ENCODE results near the gene CCDC186. TPM values are rescaled to one million over a fixed set of nuclear protein-coding genes. Genes with fewer than 3 reads are reported as not detected.

CCDC186 gene
- total RNA-seq, 4 donors from 2014 or later = 14.5 to 31.8 (median 19.3) TPM

DNA sequence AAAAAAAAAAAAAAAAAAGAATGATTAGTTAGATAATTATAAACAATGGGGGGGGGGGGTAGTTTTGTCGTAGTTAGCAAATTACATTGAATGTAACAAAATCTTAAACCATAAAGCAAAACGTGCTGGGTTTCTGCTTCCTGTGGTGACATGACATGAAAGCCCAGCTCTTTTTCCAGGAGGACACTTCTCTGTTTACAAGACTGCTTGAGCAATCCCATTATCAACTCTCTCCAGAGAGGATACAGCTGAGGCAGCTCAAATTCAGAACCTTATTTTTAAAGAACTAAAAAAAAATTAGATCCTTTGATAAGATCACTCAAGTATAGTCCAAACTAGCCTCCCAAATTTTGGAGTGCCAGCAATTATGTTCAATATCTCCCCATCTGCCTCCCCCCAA lies 71.7 kb downstream of the CCDC186 start:
- ATAC-seq (ENCODE audit: low FRiP score) (no peak), DNase-seq (ENCODE audit: low spot score) (no peak)
- TF ChIP-seq, protein P1, sequence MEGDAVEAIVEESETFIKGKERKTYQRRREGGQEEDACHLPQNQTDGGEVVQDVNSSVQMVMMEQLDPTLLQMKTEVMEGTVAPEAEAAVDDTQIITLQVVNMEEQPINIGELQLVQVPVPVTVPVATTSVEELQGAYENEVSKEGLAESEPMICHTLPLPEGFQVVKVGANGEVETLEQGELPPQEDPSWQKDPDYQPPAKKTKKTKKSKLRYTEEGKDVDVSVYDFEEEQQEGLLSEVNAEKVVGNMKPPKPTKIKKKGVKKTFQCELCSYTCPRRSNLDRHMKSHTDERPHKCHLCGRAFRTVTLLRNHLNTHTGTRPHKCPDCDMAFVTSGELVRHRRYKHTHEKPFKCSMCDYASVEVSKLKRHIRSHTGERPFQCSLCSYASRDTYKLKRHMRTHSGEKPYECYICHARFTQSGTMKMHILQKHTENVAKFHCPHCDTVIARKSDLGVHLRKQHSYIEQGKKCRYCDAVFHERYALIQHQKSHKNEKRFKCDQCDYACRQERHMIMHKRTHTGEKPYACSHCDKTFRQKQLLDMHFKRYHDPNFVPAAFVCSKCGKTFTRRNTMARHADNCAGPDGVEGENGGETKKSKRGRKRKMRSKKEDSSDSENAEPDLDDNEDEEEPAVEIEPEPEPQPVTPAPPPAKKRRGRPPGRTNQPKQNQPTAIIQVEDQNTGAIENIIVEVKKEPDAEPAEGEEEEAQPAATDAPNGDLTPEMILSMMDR (IDR thresholded peaks at IDR 0.05) = no peak

DNA sequence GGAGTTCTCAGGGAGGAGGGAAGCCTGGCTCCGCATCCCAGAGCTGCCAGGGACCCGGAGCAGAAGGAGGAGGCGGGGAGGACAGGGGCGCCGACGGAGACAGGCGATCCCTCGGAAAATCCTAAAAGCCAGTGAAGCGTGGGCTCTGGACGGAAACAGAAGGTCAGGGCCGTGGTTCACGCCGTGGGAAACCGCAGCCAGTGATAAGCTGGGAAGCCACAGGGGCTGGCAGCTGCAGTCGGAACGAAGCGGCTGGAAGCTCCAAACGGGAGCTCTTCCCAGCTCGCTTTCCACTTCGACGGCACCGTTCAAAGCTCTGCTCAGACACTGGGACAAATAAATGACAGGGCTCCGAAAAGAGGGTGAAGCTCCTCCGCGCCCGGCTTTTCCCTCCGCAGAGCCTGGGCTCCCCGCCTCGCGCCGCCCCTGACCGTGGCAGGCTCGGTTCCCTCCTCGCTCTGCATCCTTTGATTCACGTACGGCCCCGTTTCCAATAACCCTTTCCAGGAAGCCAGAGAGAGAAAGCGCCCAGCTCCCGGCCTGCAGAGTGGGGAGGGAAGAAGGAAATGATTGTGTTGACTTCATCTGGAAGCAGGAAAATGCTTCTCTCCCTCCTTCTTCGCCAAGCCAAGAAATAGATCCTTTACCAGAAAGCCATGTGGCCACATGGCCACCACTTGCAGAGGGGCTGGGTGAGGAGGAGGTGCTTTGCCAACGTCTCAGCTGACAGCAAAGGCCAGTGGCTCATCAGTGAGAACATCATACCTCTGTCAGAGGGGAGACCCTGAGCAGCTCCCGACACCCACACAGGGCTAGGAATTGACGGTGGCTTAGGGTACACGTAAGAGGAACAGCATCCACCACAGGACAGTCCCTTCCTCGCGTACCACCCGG lies 72.9 kb downstream of the CCDC186 start:
- ATAC-seq (ENCODE audit: low FRiP score) (peak; percentile 47), DNase-seq (ENCODE audit: low spot score) (no peak)
- TF ChIP-seq, protein P1 (IDR thresholded peaks at IDR 0.05) = no peak

DNA sequence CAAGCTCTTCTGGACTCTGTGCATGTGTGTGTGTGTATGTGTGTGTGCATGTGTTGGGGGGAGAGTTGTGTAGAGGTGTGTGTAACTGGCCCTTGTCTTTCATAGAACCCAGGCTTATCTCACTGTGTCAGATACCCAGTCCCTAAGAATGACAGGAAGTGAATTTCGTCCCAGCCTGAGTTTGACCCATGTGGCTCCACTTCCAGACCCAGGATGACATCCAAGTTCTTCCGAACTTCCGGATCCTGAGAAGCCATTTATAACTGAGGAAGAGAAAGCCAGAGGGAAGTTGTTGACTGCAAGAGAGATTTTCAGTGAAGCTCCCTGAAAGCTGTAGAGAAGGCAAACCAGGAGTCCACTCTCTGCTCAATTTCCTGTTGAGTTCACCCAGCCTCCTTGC lies 77.1 kb downstream of the CCDC186 start:
- TF ChIP-seq, protein P1 (IDR thresholded peaks at IDR 0.05) = no peak
- ATAC-seq (ENCODE audit: low FRiP score) = no peak
- DNase-seq (ENCODE audit: low spot score) = no peak

DNA sequence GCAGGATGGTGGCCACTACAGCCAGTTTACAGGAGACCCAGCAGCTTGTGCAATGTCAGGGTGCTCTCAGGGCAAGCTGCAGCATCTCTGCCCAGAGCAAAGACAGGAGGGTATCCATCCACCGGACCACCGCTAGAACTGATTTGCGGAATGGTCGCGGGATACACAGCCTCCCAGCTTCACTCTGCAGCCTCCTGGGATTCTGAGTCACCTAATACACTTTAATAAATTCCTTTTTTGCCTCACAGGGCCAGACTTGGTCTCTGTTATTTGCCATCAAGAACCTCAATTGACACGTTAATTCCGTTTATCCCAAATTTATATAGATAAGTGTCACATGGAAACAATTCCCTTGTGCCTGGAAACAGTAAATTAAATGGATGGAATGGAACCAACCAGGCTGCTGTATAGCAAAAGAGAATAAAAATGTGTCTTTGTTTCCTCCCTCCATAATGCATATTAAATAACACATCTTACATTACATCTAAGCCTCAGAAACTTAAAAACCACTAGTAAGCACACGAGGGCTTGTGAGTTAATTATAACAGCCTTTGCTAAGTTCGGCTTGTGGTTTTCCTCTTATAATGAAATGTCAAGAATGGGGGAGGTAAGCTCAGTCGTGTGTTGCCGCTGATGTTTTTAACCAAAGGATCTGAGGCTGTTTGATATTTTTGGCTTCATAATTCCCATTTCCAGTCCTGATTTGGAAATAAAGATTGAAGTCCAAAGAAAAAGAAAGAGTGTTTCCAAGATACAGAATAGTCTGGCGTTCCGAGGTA lies 78.3 kb downstream of the CCDC186 start:
- TF ChIP-seq, protein P1 (IDR thresholded peaks at IDR 0.05) = no peak
- ATAC-seq (ENCODE audit: low FRiP score) = no peak
- DNase-seq (ENCODE audit: low spot score) = no peak

DNA sequence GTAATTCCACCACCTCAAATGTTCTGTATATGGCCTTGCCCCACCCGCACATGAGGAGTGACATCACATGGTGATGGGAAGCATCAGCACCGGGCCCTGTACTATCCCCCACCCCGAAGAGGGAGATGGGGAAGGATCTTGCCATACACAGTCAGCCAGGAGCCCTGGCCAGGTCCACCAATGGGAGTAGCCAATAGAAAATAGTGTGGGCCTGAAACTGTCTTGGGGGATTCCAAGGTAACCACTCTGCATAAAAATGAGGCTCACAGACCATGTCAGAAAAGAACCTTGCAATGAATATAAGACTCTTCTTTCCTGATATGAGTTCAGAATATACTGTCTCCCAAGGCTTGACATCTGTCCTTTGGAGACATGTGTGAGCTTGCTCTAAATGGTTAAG lies 79.2 kb downstream of the CCDC186 start:
- no peak for ATAC-seq (ENCODE audit: low FRiP score)
- TF ChIP-seq, protein P1 (IDR thresholded peaks at IDR 0.05) = no peak

DNA sequence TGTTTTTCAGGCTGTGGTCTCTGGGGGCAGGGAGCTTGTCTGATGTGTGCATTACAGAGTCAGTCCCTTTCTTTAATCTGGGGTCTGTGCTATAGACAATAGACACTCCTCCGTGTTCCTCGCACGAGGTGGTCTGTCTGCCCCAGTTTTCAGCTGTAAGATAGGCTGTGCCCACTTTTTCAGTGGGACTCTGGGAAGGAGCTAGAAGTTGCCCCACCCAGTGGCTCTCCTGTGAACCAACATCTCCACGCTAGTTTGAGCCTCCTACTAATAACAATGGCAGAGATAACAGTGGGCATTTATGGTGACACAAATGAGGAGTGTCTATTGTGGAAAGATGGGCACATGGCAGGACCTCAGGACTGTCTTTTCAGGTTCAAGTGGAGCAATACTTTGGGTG lies 86.3 kb downstream of the CCDC186 start:
- TF ChIP-seq, protein P1 (IDR thresholded peaks at IDR 0.05) = no peak
- DNase-seq (ENCODE audit: low spot score) (no peak), ATAC-seq (ENCODE audit: low FRiP score) (no peak)

More for the DNA sequence above, 79.2 kb downstream of the CCDC186 start:
- no peak for DNase-seq (ENCODE audit: low spot score)
